Neural progenitor cell (in vitro differentiated cells): ENCODE data around the gene ARL8A.

Experiments
- EZH2phosphoT487 ChIP-seq: fragments of 200-600 bp; sonication (generic); IDR thresholded peaks from 2 replicates; pipeline ENCODE4 v1.6.1; 2017; ENCODE audit warnings: antibody characterized with exemption
- TF ChIP-seq, protein P1 (sequence below): fragments of 200-600 bp; sonication (generic); IDR thresholded peaks from 2 replicates; pipeline ENCODE4 v1.5.1; 2017; ENCODE audit warnings: antibody characterized with exemption, mild to moderate bottlenecking

DNA sequence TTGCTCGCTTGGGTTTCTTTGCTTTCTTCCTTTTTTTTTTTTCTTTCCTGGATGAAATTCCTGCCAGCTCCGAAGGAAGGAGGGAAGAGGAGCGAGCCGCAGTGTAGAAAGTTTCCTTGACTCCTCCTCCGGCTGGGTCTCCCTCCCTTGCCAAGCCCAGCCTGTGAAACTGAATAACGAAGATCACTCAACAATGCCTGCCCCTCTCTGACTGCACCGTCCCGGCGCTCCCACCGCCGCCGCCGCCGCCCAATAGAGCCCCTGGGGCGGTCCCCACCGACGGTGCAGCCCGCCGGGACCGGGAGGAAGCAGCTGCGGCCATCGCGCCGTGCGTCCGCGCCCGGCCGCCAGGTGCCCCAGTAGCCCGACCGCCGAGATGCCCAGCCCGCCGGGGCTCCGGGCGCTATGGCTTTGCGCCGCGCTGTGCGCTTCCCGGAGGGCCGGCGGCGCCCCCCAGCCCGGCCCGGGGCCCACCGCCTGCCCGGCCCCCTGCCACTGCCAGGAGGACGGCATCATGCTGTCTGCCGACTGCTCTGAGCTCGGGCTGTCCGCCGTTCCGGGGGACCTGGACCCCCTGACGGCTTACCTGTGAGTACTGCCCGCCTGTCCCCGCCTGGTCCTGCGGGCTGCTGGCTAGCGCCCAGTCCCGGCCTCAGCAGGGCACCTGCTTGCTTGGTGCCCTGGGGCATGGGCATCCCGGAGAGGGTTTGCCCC, 49.2 kb upstream of the ARL8A start, which contains the start of gene LGR6:
- TF ChIP-seq, protein P1, sequence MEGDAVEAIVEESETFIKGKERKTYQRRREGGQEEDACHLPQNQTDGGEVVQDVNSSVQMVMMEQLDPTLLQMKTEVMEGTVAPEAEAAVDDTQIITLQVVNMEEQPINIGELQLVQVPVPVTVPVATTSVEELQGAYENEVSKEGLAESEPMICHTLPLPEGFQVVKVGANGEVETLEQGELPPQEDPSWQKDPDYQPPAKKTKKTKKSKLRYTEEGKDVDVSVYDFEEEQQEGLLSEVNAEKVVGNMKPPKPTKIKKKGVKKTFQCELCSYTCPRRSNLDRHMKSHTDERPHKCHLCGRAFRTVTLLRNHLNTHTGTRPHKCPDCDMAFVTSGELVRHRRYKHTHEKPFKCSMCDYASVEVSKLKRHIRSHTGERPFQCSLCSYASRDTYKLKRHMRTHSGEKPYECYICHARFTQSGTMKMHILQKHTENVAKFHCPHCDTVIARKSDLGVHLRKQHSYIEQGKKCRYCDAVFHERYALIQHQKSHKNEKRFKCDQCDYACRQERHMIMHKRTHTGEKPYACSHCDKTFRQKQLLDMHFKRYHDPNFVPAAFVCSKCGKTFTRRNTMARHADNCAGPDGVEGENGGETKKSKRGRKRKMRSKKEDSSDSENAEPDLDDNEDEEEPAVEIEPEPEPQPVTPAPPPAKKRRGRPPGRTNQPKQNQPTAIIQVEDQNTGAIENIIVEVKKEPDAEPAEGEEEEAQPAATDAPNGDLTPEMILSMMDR, result peak; percentile 25
- TF ChIP-seq EZH2phosphoT487, result peak; percentile 71
